Muscle layer of colon (tissue), 2 donors: ENCODE measurements around the gene NT5DC3.

Experiments used
- H3K27ac ChIP-seq: one replicate; pipeline ENCODE4 v1.7.0; 2013; ENCODE audit warnings: low read depth, mild to moderate bottlenecking, low read length, moderate library complexity
- H3K27me3 ChIP-seq, 2 donors: one replicate each; pipeline ENCODE4 v1.7.0; 2013; ENCODE audit warnings: low read length in 2 of 2, mild to moderate bottlenecking in 2 of 2; ENCODE audit not compliant: insufficient read depth in 2 of 2, control insufficient read depth in 1 of 2
- H3K36me3 ChIP-seq: one replicate; pipeline ENCODE4 v1.7.0; 2013; ENCODE audit warnings: mild to moderate bottlenecking, low read length; ENCODE audit not compliant: insufficient read depth
- H3K4me1 ChIP-seq: one replicate; pipeline ENCODE4 v1.7.0; 2013; ENCODE audit warnings: mild to moderate bottlenecking, low read length; ENCODE audit not compliant: insufficient read depth
- H3K4me3 ChIP-seq, 2 donors: one replicate each; pipeline ENCODE4 v1.7.0; 2013; ENCODE audit warnings: low read length in 2 of 2, low read depth in 1 of 2, mild to moderate bottlenecking in 1 of 2, moderate library complexity in 1 of 2
- H3K9ac ChIP-seq: one replicate; pipeline ENCODE4 v1.7.0; 2013; ENCODE audit warnings: low read length
- H3K9me3 ChIP-seq: one replicate; pipeline ENCODE4 v1.7.0; 2013; ENCODE audit warnings: mild to moderate bottlenecking, low read length
- donor health status: abdominal sarcoma.
- donor health status: Adenocarcinoma of cecum.

NT5DC3 gene

GRCh38 chr12:103854372-103854973, 13.4 kb upstream of the NT5DC3 start:
- peak overlapping the region; percentile 84 for H3K27ac ChIP-seq
- no peaks in the 10 kb centered on the region for H3K36me3 ChIP-seq
- H3K4me1 ChIP-seq: peaks cover 93% of the 10 kb centered on the region
- H3K9me3 ChIP-seq: no peaks in the 10 kb centered on the region
- peak overlapping the region; percentile 43 for H3K9ac ChIP-seq
- no peak overlapping the region for H3K4me3 ChIP-seq
- no peaks in the 10 kb centered on the region for H3K27me3 ChIP-seq

DNA sequence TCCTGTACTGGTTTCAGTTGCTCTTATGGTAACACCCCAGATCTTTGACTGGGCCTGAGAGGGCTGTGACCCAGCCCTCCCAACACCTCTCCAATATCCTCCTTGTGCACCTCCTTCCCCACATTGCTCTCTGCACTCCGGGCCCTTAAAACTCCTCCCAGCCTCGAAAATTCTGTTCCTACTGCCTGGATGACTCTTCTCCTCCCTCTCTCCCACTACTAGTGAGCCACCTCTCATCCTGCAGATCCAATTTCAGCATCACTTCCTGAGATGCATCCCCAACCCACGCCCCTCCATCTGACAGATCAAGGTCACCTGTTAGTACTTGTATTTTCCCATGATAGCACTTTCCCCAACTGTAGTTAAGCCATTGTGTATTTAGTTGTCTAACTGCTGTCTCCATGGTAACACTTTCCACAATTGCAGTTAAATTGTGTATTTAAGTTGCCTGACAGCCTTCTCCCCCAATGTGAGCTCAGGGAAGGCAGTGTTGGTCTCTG, 11.5 kb upstream of the NT5DC3 start:
- Histone ChIP-seq H3K27me3 (no peaks in the 10 kb centered on the region), H3K9ac (no peak overlapping the region), H3K27ac (peak overlapping the region; percentile 75), H3K36me3 (no peaks in the 10 kb centered on the region), H3K4me3 (no peak overlapping the region), H3K9me3 (no peaks in the 10 kb centered on the region), H3K4me1 (peaks cover 94% of the 10 kb centered on the region)

DNA sequence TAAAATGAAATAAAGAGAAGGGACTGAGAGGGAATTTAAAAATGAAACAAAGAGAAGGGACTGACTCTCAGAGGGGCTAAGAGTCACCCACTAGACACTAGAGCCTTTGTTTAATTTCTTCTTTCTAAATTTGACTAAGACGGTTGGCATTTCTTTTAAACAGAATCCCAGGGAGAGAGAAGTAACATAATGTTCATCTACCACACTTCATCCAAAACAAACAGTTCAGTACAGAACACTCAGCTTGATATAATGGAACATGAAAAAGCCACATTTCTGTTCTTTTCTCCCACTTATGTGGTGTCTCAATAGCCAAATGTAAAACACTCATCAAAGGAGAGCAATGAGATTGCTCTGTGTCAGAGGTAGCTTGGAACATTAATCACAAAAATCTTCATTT, 10.1 kb upstream of the NT5DC3 start:
- Histone ChIP-seq H3K36me3 (no peaks in the 10 kb centered on the region), H3K4me1 (peaks cover 93% of the 10 kb centered on the region), H3K9me3 (no peaks in the 10 kb centered on the region), H3K9ac (no peak overlapping the region), H3K27me3 (no peaks in the 10 kb centered on the region), H3K27ac (peak overlapping the region; percentile 75), H3K4me3 (no peak overlapping the region)

DNA sequence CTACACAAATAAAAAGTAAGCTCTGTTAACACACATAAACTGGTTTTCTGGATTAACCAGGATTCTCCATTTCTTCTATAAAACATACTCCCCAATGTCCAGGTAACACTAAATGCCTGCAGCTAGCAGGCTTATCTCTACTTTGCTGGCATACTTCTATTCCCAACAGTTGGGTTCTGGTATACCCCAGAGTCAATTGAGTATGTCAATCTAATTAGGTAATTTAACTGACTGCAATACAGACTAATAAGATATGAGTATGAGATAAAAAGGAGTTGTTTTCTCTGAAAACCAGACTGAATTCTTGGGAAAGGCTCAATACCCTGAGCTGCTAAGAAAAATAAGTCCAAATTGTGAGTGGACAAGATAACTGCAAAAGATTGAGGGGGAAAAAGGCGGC, 9.4 kb upstream of the NT5DC3 start:
- Histone ChIP-seq H3K27me3 (no peaks in the 10 kb centered on the region), H3K9ac (no peak overlapping the region), H3K4me3 (no peak overlapping the region), H3K4me1 (peaks cover 87% of the 10 kb centered on the region), H3K27ac (peak overlapping the region; percentile 75), H3K9me3 (no peaks in the 10 kb centered on the region), H3K36me3 (no peaks in the 10 kb centered on the region)

DNA sequence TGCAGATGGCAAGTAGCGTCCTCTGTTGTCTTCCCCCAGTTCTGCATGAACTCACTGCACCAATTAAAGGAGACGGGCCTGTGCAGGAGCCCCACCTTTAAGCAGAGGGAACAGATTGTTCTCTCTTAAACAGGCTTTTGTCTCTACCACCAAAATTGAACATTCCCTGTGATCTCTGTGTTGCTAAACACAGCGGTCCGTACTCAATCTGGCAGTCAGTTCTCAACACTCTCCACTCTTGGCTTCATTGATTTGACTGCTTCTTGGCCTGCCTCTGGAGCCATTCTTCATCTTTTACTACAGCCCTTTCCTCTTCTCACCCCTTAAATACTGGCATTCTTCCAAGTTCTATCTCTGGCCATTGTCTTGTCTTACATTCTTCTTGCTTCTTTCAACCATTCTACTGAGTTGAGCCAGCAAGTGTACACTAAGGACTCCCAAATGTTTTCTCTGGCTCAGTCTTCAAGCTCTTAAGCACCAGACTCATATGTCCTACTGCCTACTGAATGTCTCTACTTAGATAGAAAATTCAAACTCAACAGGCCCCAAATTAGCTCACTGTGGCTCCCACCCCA, 8.0 kb upstream of the NT5DC3 start:
- Histone ChIP-seq H3K9ac (peak overlapping the region; percentile 47), H3K27ac (peak overlapping the region; percentile 77), H3K9me3 (no peaks in the 10 kb centered on the region), H3K4me3 (peak overlapping the region in 1 of 2 donors; percentile 18), H3K27me3 (no peaks in the 10 kb centered on the region), H3K36me3 (no peaks in the 10 kb centered on the region), H3K4me1 (peaks cover 79% of the 10 kb centered on the region)

DNA sequence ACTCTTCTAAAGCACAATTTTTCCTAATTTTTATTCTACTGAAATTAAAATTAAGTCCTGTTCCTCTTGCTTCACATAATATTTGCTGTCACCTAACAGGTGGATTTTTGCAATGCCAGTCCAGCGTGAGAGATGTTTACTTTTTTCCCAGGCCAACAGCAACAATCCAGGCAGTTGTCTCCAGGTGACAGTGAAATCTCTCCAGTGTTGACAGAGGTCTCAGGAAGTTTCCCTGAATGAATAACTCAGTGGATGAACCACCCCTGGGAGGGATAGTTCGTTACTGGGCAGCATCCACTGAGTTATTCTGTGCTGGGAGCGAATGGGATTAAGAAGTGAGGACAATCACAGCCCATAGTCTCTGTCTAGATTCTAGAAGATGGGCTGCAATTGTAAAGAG, 7.1 kb upstream of the NT5DC3 start:
- peak overlapping the region; percentile 77 for H3K27ac ChIP-seq
- H3K4me1 ChIP-seq: peaks cover 74% of the 10 kb centered on the region
- H3K9me3 ChIP-seq: no peaks in the 10 kb centered on the region
- H3K36me3 ChIP-seq: no peaks in the 10 kb centered on the region
- H3K27me3 ChIP-seq: no peaks in the 10 kb centered on the region
- no peak overlapping the region for H3K4me3 ChIP-seq
- H3K9ac ChIP-seq: peak overlapping the region; percentile 47

DNA sequence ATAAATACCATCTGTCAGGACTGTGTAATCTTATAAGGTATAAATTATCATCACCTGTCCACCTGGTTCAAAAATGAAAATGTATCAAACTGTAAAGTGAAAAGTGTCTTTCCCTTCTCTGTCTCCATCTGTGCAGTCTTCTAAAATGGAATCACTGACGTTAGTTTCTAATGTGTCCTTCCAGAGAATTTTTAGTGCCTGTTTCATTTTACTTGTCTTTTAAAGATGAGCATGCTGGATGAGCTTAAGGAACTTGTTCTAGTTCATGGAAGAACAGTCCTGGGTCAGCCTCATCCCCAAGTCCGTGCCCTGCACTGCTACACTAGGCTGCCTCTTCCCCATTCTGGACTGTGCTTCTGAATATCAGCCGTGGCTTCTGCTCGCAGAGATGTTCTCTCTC, 5.4 kb upstream of the NT5DC3 start:
- H3K27me3 ChIP-seq: no peaks in the 10 kb centered on the region
- H3K4me3 ChIP-seq: no peak overlapping the region
- H3K36me3 ChIP-seq: no peaks in the 10 kb centered on the region
- H3K4me1 ChIP-seq: peaks cover 71% of the 10 kb centered on the region
- no peaks in the 10 kb centered on the region for H3K9me3 ChIP-seq
- peak overlapping the region; percentile 77 for H3K27ac ChIP-seq
- H3K9ac ChIP-seq: no peak overlapping the region

- Histone ChIP-seq H3K27ac (peak overlapping the region; percentile 48), H3K4me3 (no peak overlapping the region), H3K27me3 (no peaks in the 10 kb centered on the region), H3K9ac (no peak overlapping the region), H3K36me3 (no peaks in the 10 kb centered on the region), H3K9me3 (no peaks in the 10 kb centered on the region), H3K4me1 (peaks cover 49% of the 10 kb centered on the region)
These were observed 3.3 kb upstream of the NT5DC3 start for GRCh38 chr12:103844305-103844704.

DNA sequence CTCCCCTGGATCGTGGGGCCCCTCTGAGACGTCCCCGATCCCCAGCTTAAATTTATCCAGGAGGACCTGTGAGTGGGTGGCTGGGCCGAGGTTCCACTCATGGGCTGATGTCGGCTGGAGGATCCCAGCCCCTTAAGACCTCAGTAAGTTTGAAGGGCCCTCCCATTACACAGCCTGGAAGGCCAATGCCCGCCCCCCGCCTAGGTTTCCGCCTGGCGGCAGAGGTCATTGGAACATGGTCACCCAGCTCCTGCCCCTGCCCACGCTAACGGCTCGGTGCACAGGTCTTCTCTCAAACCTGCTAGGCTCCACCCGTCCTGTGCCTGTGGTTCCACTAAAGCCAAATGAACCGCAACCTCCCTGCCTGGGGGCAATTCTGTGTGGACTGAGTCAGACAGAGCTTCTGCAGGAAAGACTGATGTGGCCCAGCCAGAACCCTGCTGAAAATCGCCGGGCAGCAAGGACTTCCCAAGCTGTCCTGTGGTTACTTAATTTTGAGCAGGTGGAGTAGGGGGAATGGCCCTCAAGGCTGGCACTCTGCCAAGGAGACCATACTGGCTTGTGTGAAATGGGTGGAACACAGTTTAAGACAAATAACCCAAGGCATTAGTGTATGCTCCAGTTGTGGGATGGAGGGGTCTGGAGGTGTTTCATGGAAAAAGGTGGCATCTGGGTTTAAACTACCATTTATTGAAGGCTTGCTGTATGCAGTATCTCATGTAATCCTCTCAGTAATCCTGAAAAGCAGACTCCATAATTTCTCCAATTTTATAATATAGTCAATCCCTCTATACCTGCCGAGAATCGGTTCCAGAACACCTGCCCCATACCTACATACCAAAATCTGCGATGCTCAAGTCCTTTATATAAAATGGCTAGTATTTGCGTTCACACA, 903 bp upstream of the NT5DC3 start:
- peak overlapping the region; percentile 88 for H3K9ac ChIP-seq
- peak overlapping the region; percentile 99 for H3K27ac ChIP-seq
- peak overlapping the region; percentile 68 to 99 for H3K4me3 ChIP-seq
- H3K27me3 ChIP-seq: no peaks in the 10 kb centered on the region
- H3K9me3 ChIP-seq: no peaks in the 10 kb centered on the region
- H3K4me1 ChIP-seq: peaks cover 29% of the 10 kb centered on the region
- no peaks in the 10 kb centered on the region for H3K36me3 ChIP-seq

DNA sequence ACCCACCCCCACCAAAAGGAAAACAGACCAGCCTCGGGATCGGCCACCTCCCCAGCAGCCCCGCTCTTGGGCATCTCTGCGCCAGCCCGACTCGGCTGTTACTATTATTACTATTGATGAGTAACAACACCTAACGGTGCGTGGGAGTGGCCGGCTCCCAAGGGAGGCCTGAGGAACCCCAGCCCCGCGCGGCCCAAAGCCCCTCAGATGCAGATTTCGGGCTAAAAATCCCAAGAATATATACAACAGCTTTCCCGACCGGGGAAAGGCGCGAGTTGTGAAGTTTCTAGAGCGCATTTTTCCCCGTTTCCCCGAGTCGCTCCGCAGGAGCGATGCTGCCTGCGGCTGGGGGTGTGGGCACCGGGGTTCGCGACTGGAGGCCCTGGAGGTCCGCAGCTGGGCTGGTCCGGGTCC, 565 bp downstream of the NT5DC3 start:
- Histone ChIP-seq H3K9ac (peak overlapping the region; percentile 91), H3K36me3 (no peaks in the 10 kb centered on the region), H3K9me3 (no peaks in the 10 kb centered on the region), H3K4me1 (peaks cover 30% of the 10 kb centered on the region), H3K4me3 (peak overlapping the region; percentile 92 to 99), H3K27me3 (no peaks in the 10 kb centered on the region), H3K27ac (peak overlapping the region; percentile 97)

DNA sequence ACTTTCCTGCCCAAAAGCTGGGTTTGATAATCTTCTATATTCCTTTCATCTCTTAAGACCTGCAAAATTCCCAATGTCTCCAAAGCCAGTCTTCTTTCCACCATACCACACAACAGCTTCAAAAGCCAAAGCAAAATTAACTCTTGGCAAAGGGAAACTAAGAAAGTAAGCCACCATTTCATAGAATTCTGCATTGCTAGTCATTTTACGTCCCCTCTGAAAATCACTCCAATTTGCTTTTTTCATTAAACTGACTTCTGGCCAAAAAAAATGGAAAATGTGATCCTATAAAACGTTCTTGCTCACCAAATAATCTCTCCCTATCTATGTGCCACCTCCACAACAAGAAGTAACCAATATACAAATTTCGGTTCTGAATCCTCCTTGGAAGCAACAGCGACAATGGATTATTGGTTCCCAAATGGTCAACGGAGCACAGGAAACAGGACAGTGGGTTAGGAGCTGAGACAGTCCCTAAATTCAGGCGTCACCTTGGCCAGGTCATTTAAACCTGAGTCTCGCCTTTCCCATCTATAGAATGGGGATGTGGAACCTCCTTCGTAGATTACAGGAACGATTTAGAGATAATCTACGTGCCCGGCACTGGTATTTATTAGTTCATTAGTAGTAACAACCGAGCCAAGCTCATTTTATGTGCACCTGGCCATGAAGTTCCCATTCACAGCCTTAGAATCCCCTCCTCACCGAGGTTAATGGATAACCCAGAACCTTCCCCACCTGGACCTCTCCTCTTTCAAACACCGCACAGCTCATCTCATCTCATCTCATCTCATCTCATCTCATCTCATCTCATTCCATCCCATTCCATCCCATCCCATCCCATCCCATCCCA, 1.2 kb downstream of the NT5DC3 start:
- H3K27me3 ChIP-seq: no peaks in the 10 kb centered on the region
- no peaks in the 10 kb centered on the region for H3K36me3 ChIP-seq
- H3K4me1 ChIP-seq: peaks cover 37% of the 10 kb centered on the region
- peak overlapping the region; percentile 97 for H3K27ac ChIP-seq
- H3K4me3 ChIP-seq: peak overlapping the region; percentile 92 to 99
- H3K9ac ChIP-seq: peak overlapping the region; percentile 91
- H3K9me3 ChIP-seq: no peaks in the 10 kb centered on the region
